H1 (cell line): Measurements from ENCODE around the gene INSYN1. TPM values are rescaled to one million over a fixed set of nuclear protein-coding genes. Genes with fewer than 3 reads are reported as not detected.

Experiments
- CTCF ChIA-PET: fragments of 300-600 bp; sonication (Branson Sonifier 250); formaldehyde crosslinking; loops from one replicate; lab custom pipeline; 2021; ENCODE audit not compliant: partially characterized antibody; lab: Charles Lee
- POLR2A ChIA-PET: fragments of 300-600 bp; sonication (Branson Sonifier 250); formaldehyde crosslinking; loops from one replicate; lab custom pipeline; 2021; ENCODE audit warnings: inconsistent platforms; ENCODE audit not compliant: partially characterized antibody; lab: Charles Lee
- DNase-seq, 2 experiments: peaks; one replicate each; pipeline versions ENCODE4 v3.0.0 to v3.0.0-alpha.2; 2010 to 2022; ENCODE audit warnings: low spot score in 2 of 2, low read depth in 1 of 2, mixed read lengths in 1 of 2
- FAIRE-seq: peaks from 2 replicates; lab custom pipeline; 2011; peaks lifted over from hg19 to GRCh38; lab: Jason Lieb, UNC
- H2AFZ ChIP-seq: 2 replicates; pipeline ENCODE4 v1.8.1; 2012; ENCODE audit warnings: low read length, inconsistent platforms
- H2AK5ac ChIP-seq: 2 replicates; pipeline ENCODE4 v1.6.1; 2013; ENCODE audit warnings: low read depth, low read length
- H2BK120ac ChIP-seq: replicated peaks from 2 replicates; pipeline ENCODE3; 2013; ENCODE audit warnings: low read depth, low read length, inconsistent platforms
- H2BK12ac ChIP-seq: 2 replicates; pipeline ENCODE4 v1.6.1; 2013; ENCODE audit warnings: low read depth, low read length
- H2BK15ac ChIP-seq: 2 replicates; pipeline ENCODE4 v1.6.1; 2013; ENCODE audit warnings: low read length
- H2BK20ac ChIP-seq: 2 replicates; pipeline ENCODE4 v1.6.1; 2013; ENCODE audit warnings: low read length
- H2BK5ac ChIP-seq: 2 replicates; pipeline ENCODE4 v1.6.1; 2013; ENCODE audit warnings: low read depth, low read length
- H3K14ac ChIP-seq: 2 replicates; pipeline ENCODE4 v1.6.1; 2013; ENCODE audit warnings: inconsistent platforms; ENCODE audit not compliant: insufficient read length
- H3K18ac ChIP-seq: 2 replicates; pipeline ENCODE4 v1.6.1; 2013; ENCODE audit warnings: low read length; ENCODE audit errors: extremely low read depth
- H3K23ac ChIP-seq: 2 replicates; pipeline ENCODE4 v1.6.1; 2013; ENCODE audit warnings: inconsistent platforms; ENCODE audit not compliant: insufficient read length
- H3K23me2 ChIP-seq: 2 replicates; pipeline ENCODE4 v1.6.1; 2013; ENCODE audit warnings: low read depth, low read length
- H3K27ac ChIP-seq: 2 replicates; pipeline ENCODE4 v1.6.1; 2011; ENCODE audit warnings: low read depth, low read length, inconsistent platforms
- H3K27me3 ChIP-seq, 4 experiments: replicated peaks in 1 of 4; 1 replicate in 1 of 4; 2 replicates in 3 of 4; pipeline versions ENCODE4 v1.6.1 to v1.8.1; 2011 to 2013; ENCODE audit warnings: low read length in 3 of 4, mild to moderate bottlenecking in 3 of 4, inconsistent platforms in 2 of 4, mixed read lengths in 2 of 4, moderate library complexity in 1 of 4; ENCODE audit not compliant: control insufficient read depth in 3 of 4, insufficient read depth in 3 of 4; ENCODE audit errors: extremely low read depth in 1 of 4
- H3K36me3 ChIP-seq, 4 experiments: 2 replicates each; pipeline versions ENCODE4 v1.6.1 to v1.8.1; 2011 to 2013; ENCODE audit warnings: mild to moderate bottlenecking in 4 of 4, low read length in 3 of 4, moderate library complexity in 2 of 4, control low read depth in 1 of 4, inconsistent platforms in 1 of 4; ENCODE audit not compliant: insufficient read depth in 4 of 4, control insufficient read depth in 2 of 4
- H3K4ac ChIP-seq: replicated peaks from 2 replicates; pipeline ENCODE3; 2013; ENCODE audit warnings: low read length, low read depth, mixed read lengths, inconsistent platforms; ENCODE audit not compliant: insufficient read length
- H3K4me1 ChIP-seq, 4 experiments: replicated peaks in 1 of 4; 1 replicate in 1 of 4; 2 replicates in 3 of 4; pipeline versions ENCODE4 v1.6.1 to v1.8.1; 2011 to 2013; ENCODE audit warnings: low read length in 3 of 4, inconsistent platforms in 2 of 4, mixed read lengths in 1 of 4; ENCODE audit not compliant: insufficient read depth in 4 of 4, control insufficient read depth in 3 of 4
- H3K4me2 ChIP-seq, 2 experiments: 2 replicates each; pipeline versions ENCODE4 v1.6.1 to v1.8.1; 2011 to 2013; ENCODE audit warnings: low read depth in 2 of 2, low read length in 2 of 2, control low read depth in 1 of 2, inconsistent platforms in 1 of 2, mild to moderate bottlenecking in 1 of 2; ENCODE audit not compliant: insufficient read depth in 1 of 2
- H3K4me3 ChIP-seq, 4 experiments: fragments of 200-600, 300-600 bp in 1 of 4; sonication (generic), shearing (Covaris generic), sonication (Bioruptor Twin) in 1 of 4; 2 replicates each; pipeline versions ENCODE4 v1.5.1 to v1.8.1; 2011 to 2016; ENCODE audit warnings: low read length in 4 of 4, low read depth in 3 of 4, control low read depth in 2 of 4, inconsistent platforms in 2 of 4, mild to moderate bottlenecking in 2 of 4, mixed read lengths in 1 of 4, moderate library complexity in 1 of 4; ENCODE audit not compliant: insufficient read depth in 2 of 4; ENCODE audit errors: extremely low read depth in 1 of 4
- H3K56ac ChIP-seq: replicated peaks from 2 replicates; pipeline ENCODE3; 2013; ENCODE audit warnings: low read depth, mild to moderate bottlenecking, mixed read lengths, low read length, inconsistent platforms; ENCODE audit not compliant: insufficient read length
- H3K79me1 ChIP-seq: 2 replicates; pipeline ENCODE4 v1.6.1; 2013; ENCODE audit warnings: low read depth, low read length, control low read depth
- H3K79me2 ChIP-seq, 2 experiments: 2 replicates each; pipeline versions ENCODE4 v1.6.1 to v1.8.1; 2012 to 2013; ENCODE audit warnings: low read length in 2 of 2, mild to moderate bottlenecking in 2 of 2, inconsistent platforms in 1 of 2; ENCODE audit not compliant: insufficient read depth in 2 of 2, control insufficient read depth in 1 of 2
- H3K9ac ChIP-seq, 4 experiments: replicated peaks in 1 of 4; 1 replicate in 1 of 4; 2 replicates in 3 of 4; pipeline versions ENCODE4 v1.6.1 to v1.8.1; 2011 to 2013; ENCODE audit warnings: low read depth in 3 of 4, low read length in 3 of 4, control low read depth in 2 of 4, mild to moderate bottlenecking in 2 of 4, moderate library complexity in 2 of 4, inconsistent platforms in 1 of 4; ENCODE audit errors: extremely low read depth in 1 of 4
- H3K9me3 ChIP-seq, 2 experiments: 2 replicates each; pipeline versions ENCODE4 v1.6.1 to v1.8.1; 2012 to 2013; ENCODE audit warnings: mild to moderate bottlenecking in 2 of 2, moderate library complexity in 2 of 2, control low read depth in 1 of 2, inconsistent platforms in 1 of 2, low read depth in 1 of 2, low read length in 1 of 2, mixed read lengths in 1 of 2; ENCODE audit not compliant: insufficient read depth in 2 of 2
- H4K20me1 ChIP-seq, 2 experiments: replicated peaks in 1 of 2; 2 replicates each; pipeline versions ENCODE3 to v1.8.1; 2011 to 2013; ENCODE audit warnings: inconsistent platforms in 2 of 2, low read length in 2 of 2, mild to moderate bottlenecking in 1 of 2; ENCODE audit not compliant: insufficient read depth in 2 of 2, control insufficient read depth in 1 of 2
- H4K5ac ChIP-seq: 2 replicates; pipeline ENCODE4 v1.6.1; 2013; ENCODE audit warnings: low read length, low read depth, mixed read lengths, inconsistent platforms; ENCODE audit not compliant: insufficient read length
- H4K8ac ChIP-seq: 2 replicates; pipeline ENCODE4 v1.8.0; 2013; ENCODE audit warnings: mild to moderate bottlenecking, moderate library complexity, low read length, inconsistent platforms; ENCODE audit not compliant: insufficient read depth; ENCODE audit errors: extremely low read depth
- H4K91ac ChIP-seq: replicated peaks from 2 replicates; pipeline ENCODE3; 2013; ENCODE audit warnings: low read length, mixed read lengths, inconsistent platforms; ENCODE audit not compliant: insufficient read length
- CTBP2 ChIP-seq: IDR thresholded peaks from 2 replicates; pipeline ENCODE4 v1.7.0; 2011; ENCODE audit warnings: borderline replicate concordance, mild to moderate bottlenecking, moderate library complexity, mixed read lengths, low read length; ENCODE audit not compliant: insufficient read depth, insufficient read length
- JUN ChIP-seq: IDR thresholded peaks from 2 replicates; pipeline ENCODE4 v1.6.1; 2011; ENCODE audit warnings: low read depth, mild to moderate bottlenecking, improper control_type of control experiment, low read length
- NRF1 ChIP-seq: IDR thresholded peaks from 2 replicates; pipeline ENCODE4 v1.6.1; 2011; ENCODE audit warnings: mild to moderate bottlenecking, low read depth, low read length, improper control_type of control experiment
- whole genome bisulfite sequencing, 2 experiments: shearing (Covaris generic) in 1 of 2; methylation state at CpG; one replicate each; pipeline versions ENCODE4 v1.1.6 to v1.1.7; 2013 to 2015; ENCODE audit warnings: low lambda C conversion rate in 2 of 2, mixed read lengths in 2 of 2, inconsistent platforms in 1 of 2, low coverage in 1 of 2, missing lambda C conversion rate in 1 of 2; ENCODE audit not compliant: insufficient replicate concordance in 2 of 2, insufficient coverage in 1 of 2, insufficient read length in 1 of 2; ENCODE audit errors: extremely low coverage in 1 of 2, missing lambda C conversion rate in 1 of 2; 5-methylcytosine and 5-hydroxymethylcytosine counted together
- polyA plus RNA-seq, 7 experiments: library from polyadenylated mRNA; depleted of rRNA in 3 of 7; stranded (reverse) in 5 of 7; unstranded in 2 of 7; fragments of >200 nt in 5 of 7; fragments of 200-250 nt in 2 of 7; gene quantifications; 1 replicate in 5 of 7; 2 replicates in 1 of 7; 4 replicates in 1 of 7; pipeline versions ENCODE4 v1.2.1 to v1.2.3, GENCODE V29; 2011 to 2013; ENCODE audit warnings: missing spikeins in 2 of 7, mixed read lengths in 2 of 7
- total RNA-seq: library from RNA; stranded (reverse); fragmentation: NEBNext Ultra II Directional; extraction: Animal tissue kit (Norgen Biotek cat#: 25700); gene quantifications from 2 replicates; pipeline ENCODE4 v1.2.1, GENCODE V29; 2021

The INSYN1 gene
- total and polyA plus RNA-seq, 2 of the 8 experiments (the other 6 are each of a cell fraction or from before 2014, with no cell fraction given), result 7.2 to 10.2 TPM

DNA sequence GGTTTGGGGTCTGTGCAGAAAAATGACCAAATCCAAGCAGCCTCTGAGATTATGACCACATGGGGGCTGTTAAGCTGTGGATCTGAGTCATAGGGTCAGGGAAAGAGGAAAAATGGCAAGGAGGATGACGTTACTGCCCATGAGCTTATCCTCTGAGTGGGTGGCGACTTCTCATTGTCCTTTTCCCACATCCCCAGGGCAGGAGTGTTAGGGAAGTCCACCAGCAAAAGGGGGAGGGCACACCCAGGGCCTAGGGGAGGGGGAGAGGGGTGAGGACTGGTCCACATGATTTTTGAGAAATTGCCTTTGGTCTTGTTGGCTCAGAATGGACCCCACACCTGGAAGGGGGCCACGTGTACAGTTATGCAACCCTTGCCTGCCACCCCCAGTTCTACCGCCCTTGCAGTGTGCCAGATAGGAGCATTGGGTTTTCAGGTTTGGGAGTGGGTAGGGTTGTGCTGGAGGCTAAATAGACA lies 66.3 kb downstream of the INSYN1 start:
- peaks cover 24% of the 10 kb centered on the region for H3K79me1 ChIP-seq
- no peak overlapping the region for H4K8ac ChIP-seq
- H4K91ac ChIP-seq, result peak overlapping the region; percentile 22
- no peaks in the 10 kb centered on the region for H3K36me3 ChIP-seq
- H3K56ac ChIP-seq, result no peak overlapping the region
- no peak overlapping the region for H3K4me3 ChIP-seq
- H3K4me1 ChIP-seq, result peaks cover 2 to 29% (median 12%) of the 10 kb centered on the region in 4 experiments; a peak in 5 of 7 replicates
- H2BK20ac ChIP-seq, result no peak overlapping the region
- peaks cover 7% of the 10 kb centered on the region for H3K23me2 ChIP-seq
- WGBS, 2 experiments, result 76% methylated on average over 4 of the region's 4 CpGs; no CpG with 5 or more reads in 1 of the 2 experiments
- H3K23ac ChIP-seq, result no peak overlapping the region
- no peaks in the 10 kb centered on the region for H3K9me3 ChIP-seq
- H2BK15ac ChIP-seq, result no peak overlapping the region
- H3K9ac ChIP-seq, result no peak overlapping the region; a peak in 1 of 7 replicates
- H2AK5ac ChIP-seq, result no peak overlapping the region
- no peak overlapping the region for H3K27ac ChIP-seq
- CTCF ChIA-PET, result interaction anchor here (0.6 to 15.1 kb wide), 8 partner anchors 9 to 234 kb away, joined by 3 to 496 read pairs (median 4); partner anchors contain the start of gene NPTN
- no peak overlapping the region for H3K4ac ChIP-seq
- peaks cover 23 to 30% of the 10 kb centered on the region in 2 experiments for H4K20me1 ChIP-seq
- DNase-seq (no peak), FAIRE-seq (no peak)
- no peak overlapping the region for H2BK12ac ChIP-seq
- H2AFZ ChIP-seq, result no peak overlapping the region
- peak overlapping the region in 1 of 2 experiments; percentile 55; a peak in 1 of 4 replicates for H3K4me2 ChIP-seq
- H2BK120ac ChIP-seq, result no peak overlapping the region
- POLR2A ChIA-PET, result interaction anchor here (1.2 to 9.2 kb wide), 3 partner anchors 9 to 35 kb away, joined by 3 to 93 read pairs (median 10); no protein-coding TSS in a partner anchor
- H3K79me2 ChIP-seq, result peaks cover 25 to 68% of the 10 kb centered on the region in 2 experiments
- H3K18ac ChIP-seq, result no peak overlapping the region
- no peak overlapping the region for H3K14ac ChIP-seq
- no peaks in the 10 kb centered on the region for H3K27me3 ChIP-seq
- no peak overlapping the region for H4K5ac ChIP-seq
- no peak overlapping the region for H2BK5ac ChIP-seq
- TF ChIP-seq JUN (no peak), NRF1 (no peak), CTBP2 (no peak)
